ENCODE data around the gene EFL1. TPM values are rescaled to one million over a fixed set of nuclear protein-coding genes. Genes with fewer than 3 reads are reported as not detected.
"Not testable (repeated sequence)": the region's sequence is repeated elsewhere in the genome, so short reads cannot be mapped to it uniquely, and the experiment has no call there.

The EFL1 gene
- total RNA-seq, 1 experiment from 2014 or later: 25.6 TPM

DNA sequence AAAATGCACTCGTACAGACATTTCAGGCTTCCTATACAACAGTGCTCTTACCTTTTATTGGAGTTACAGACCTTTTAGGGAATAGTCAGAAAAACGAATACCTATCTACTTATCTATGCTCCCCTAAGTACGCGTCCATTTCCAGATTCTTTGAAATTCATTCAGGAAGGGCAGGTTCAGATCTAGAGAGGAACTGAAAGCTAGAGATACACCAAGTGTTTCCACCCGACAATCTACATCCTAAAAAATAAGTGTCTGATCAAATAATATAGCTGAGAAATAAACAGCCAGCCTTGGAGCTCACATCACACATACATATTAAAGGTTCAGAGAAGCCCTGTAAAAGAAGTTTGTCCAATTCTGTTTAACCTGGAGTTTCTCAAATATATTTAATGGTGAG lies 18.9 kb downstream of the EFL1 start:
- H3K9me3 ChIP-seq (replicated peaks); H3K4me1 ChIP-seq; H3K27ac ChIP-seq; H3K4me3 ChIP-seq; DNase-seq; H3K27me3 ChIP-seq; H3K36me3 ChIP-seq: not testable (repeated sequence)

GRCh38 chr15:82241836-82242499 lies 20.6 kb downstream of the EFL1 start:
- not testable (repeated sequence) for H3K27me3 ChIP-seq; H3K4me3 ChIP-seq; H3K4me1 ChIP-seq; H3K27ac ChIP-seq; H3K36me3 ChIP-seq; H3K9me3 ChIP-seq (replicated peaks); DNase-seq

- H3K4me1 ChIP-seq: no peaks in the 10 kb centered on the region
- no peak overlapping the region for H3K4me3 ChIP-seq
- no peak overlapping the region for H3K27ac ChIP-seq
- no peaks in the 10 kb centered on the region for H3K27me3 ChIP-seq
- DNase-seq: no peak
- peaks cover 3% of the 10 kb centered on the region; the same call in 1 of the 2 replicates for H3K36me3 ChIP-seq
- H3K9me3 ChIP-seq (replicated peaks): no peaks in the 10 kb centered on the region
Observed at GRCh38 chr15:82239685-82240391, 22.7 kb downstream of the EFL1 start.

GRCh38 chr15:82237944-82238534 lies 24.5 kb downstream of the EFL1 start:
- not testable (repeated sequence) for H3K4me1 ChIP-seq; H3K4me3 ChIP-seq; H3K9me3 ChIP-seq (replicated peaks); H3K36me3 ChIP-seq; DNase-seq; H3K27me3 ChIP-seq; H3K27ac ChIP-seq

GRCh38 chr15:82231842-82232241 lies 30.7 kb downstream of the EFL1 start:
- DNase-seq: no peak
- H3K36me3 ChIP-seq: peaks cover 2% of the 10 kb centered on the region; the same call in 1 of the 2 replicates
- H3K9me3 ChIP-seq (replicated peaks): no peaks in the 10 kb centered on the region
- H3K4me1 ChIP-seq: no peaks in the 10 kb centered on the region
- no peak overlapping the region for H3K27ac ChIP-seq
- no peak overlapping the region for H3K4me3 ChIP-seq
- no peaks in the 10 kb centered on the region for H3K27me3 ChIP-seq

- no peaks in the 10 kb centered on the region for H3K27me3 ChIP-seq
- H3K9me3 ChIP-seq (replicated peaks): no peaks in the 10 kb centered on the region
- no peak for DNase-seq
- H3K4me1 ChIP-seq: no peaks in the 10 kb centered on the region
- no peak overlapping the region for H3K4me3 ChIP-seq
- no peak overlapping the region for H3K27ac ChIP-seq
- peaks cover 2% of the 10 kb centered on the region; the same call in 1 of the 2 replicates for H3K36me3 ChIP-seq
Observed at GRCh38 chr15:82231233-82231632, 31.3 kb downstream of the EFL1 start.

GRCh38 chr15:82228750-82229149 lies 33.8 kb downstream of the EFL1 start:
- Histone ChIP-seq H3K4me1 (no peaks in the 10 kb centered on the region), H3K27ac (no peak overlapping the region), H3K9me3 (replicated peaks) (no peaks in the 10 kb centered on the region), H3K36me3 (peaks cover 2% of the 10 kb centered on the region; the same call in 1 of the 2 replicates), H3K27me3 (no peaks in the 10 kb centered on the region), H3K4me3 (no peak overlapping the region)
- DNase-seq: no peak

DNA sequence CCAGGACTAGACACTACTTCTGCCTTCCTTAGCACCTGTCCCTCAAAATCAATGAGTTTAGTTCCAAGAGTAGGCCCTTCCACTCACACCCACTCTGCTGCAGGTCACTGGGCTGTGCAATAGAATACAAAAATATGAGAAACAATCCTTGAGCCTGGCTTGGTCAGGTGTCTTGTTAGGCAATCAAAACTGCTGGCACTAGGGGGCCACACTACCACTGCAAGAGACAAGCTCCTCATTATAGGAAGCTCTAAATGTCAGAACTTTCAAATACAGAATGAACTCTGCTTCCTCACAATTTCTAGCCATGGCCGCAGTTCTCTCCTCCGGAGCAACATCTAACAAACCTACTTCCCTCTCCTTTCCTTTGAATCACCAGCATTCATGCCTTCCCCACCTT lies 41.0 kb downstream of the EFL1 start:
- not testable (repeated sequence) for H3K9me3 ChIP-seq (replicated peaks); H3K36me3 ChIP-seq; H3K4me3 ChIP-seq; H3K27ac ChIP-seq; H3K27me3 ChIP-seq; H3K4me1 ChIP-seq
- peak in 1 of 2 experiments; percentile 15 for DNase-seq

GRCh38 chr15:82216092-82216491 lies 46.4 kb downstream of the EFL1 start:
- not testable (repeated sequence) for H3K27ac ChIP-seq; H3K27me3 ChIP-seq; H3K4me1 ChIP-seq; H3K4me3 ChIP-seq; DNase-seq; H3K36me3 ChIP-seq; H3K9me3 ChIP-seq (replicated peaks)

- not testable (repeated sequence) for H3K36me3 ChIP-seq; DNase-seq; H3K4me3 ChIP-seq; H3K4me1 ChIP-seq; H3K27ac ChIP-seq; H3K9me3 ChIP-seq (replicated peaks); H3K27me3 ChIP-seq
Observed at GRCh38 chr15:82212201-82212600, 50.3 kb downstream of the EFL1 start.

GRCh38 chr15:82210066-82210597 lies 52.4 kb downstream of the EFL1 start:
- H3K27me3 ChIP-seq; H3K27ac ChIP-seq; H3K36me3 ChIP-seq; H3K9me3 ChIP-seq (replicated peaks); DNase-seq; H3K4me1 ChIP-seq; H3K4me3 ChIP-seq: not testable (repeated sequence)

- not testable (repeated sequence) for H3K36me3 ChIP-seq; H3K9me3 ChIP-seq (replicated peaks); H3K4me3 ChIP-seq; H3K27ac ChIP-seq; H3K27me3 ChIP-seq; H3K4me1 ChIP-seq; DNase-seq
Observed at GRCh38 chr15:82204575-82204974, 58.0 kb downstream of the EFL1 start.

DNA sequence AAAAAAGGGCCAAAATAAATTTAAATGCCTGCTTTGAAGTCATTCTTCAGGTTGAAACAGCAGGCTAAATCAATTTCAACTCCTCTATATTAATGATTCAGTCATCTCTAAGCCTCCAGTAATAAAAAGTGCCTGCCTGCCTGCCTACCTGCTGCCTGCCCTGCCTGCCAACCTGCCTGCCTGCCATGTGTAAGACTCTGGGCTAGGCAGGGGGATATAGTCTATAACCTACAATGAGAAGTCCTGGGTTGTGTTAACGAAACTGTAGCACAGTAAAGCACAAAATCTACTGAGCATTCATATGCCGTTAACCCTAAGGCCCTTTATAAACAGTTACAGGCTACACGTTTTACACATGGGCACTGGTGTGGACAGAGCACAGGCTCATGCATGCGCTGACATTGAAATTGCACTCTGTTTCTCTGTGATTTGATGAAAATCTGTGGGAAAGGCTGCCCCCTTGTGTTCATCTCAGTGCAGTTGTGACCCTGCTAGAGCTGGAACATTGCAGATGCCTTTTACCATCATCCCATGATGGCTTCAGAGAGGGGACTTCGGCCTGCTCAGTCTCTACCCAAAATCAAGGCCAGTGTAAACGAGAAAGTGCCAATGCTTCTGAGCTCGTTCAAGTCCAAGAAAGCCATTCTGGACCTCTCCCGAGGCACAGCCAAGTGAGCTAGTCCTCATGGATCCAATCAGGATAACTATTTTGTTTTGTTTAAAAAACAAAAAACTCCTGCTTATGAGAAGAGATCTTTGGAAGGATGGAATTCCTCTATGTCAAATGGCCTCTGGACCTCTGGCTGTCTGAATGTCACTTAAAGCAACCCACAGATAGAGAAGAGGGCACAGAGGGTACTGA lies 64.6 kb downstream of the EFL1 start:
- Histone ChIP-seq H3K36me3 (no peaks in the 10 kb centered on the region), H3K4me1 (peaks cover 5% of the 10 kb centered on the region; the same call in 1 of the 2 replicates), H3K27me3 (no peaks in the 10 kb centered on the region), H3K4me3 (no peak overlapping the region), H3K9me3 (replicated peaks) (no peaks in the 10 kb centered on the region), H3K27ac (no peak overlapping the region)
- DNase-seq: peak; percentile 79 to 95

DNA sequence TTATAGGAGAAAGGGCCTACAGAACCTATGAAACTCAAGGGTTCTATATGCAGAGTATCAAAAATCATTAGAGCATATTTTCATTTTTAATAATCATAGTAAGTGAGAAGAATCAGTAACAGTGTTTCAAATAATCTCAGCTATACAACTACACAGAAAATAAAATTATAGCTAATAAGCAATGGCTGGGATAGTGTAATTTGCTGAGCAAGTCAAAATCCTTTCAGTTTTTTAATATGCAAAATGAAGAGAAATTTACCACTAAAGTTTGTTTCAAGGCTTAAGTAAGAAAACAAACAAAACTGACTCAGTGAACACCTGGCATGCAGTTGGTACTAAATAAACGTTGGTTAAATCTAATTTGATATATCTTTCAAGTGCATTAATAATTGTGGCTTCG lies 66.2 kb downstream of the EFL1 start:
- H3K9me3 ChIP-seq (replicated peaks): no peaks in the 10 kb centered on the region
- no peaks in the 10 kb centered on the region for H3K27me3 ChIP-seq
- DNase-seq: no peak
- no peak overlapping the region for H3K4me3 ChIP-seq
- peaks cover 6% of the 10 kb centered on the region; the same call in 1 of the 2 replicates for H3K4me1 ChIP-seq
- no peak overlapping the region for H3K27ac ChIP-seq
- no peaks in the 10 kb centered on the region for H3K36me3 ChIP-seq

DNA sequence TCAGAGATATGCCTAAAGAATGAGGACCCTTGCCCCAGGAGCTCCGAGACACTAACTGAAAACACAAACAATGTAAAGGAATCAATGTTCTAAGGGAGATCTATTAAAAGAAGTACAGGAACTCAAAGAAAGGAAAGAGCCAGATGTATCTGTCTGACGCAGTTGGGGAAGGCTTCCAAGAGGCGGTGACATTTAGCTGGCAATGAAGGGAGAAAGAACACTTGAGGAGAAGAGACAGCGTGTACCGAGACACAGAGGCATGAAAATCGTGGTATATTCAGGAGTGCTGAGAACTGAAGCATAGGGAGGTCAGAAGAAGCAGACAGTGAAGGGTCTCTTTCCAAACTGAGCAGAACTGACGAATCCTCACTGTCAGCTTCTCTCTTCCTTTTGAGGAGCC lies 66.7 kb downstream of the EFL1 start:
- H3K27ac ChIP-seq; H3K9me3 ChIP-seq (replicated peaks); H3K4me3 ChIP-seq; H3K27me3 ChIP-seq; H3K4me1 ChIP-seq; DNase-seq; H3K36me3 ChIP-seq: not testable (repeated sequence)
